Measurements from ENCODE around the gene SIX1. TPM values are rescaled to one million over a fixed set of nuclear protein-coding genes. Genes with fewer than 3 reads are reported as not detected.
A peak's percentile ranks its signal among the peaks of the same experiment; 100 is the strongest.

The SIX1 gene
- total RNA-seq, 4 donors from 2014 or later: 7.1 TPM; not detected in 3

DNA sequence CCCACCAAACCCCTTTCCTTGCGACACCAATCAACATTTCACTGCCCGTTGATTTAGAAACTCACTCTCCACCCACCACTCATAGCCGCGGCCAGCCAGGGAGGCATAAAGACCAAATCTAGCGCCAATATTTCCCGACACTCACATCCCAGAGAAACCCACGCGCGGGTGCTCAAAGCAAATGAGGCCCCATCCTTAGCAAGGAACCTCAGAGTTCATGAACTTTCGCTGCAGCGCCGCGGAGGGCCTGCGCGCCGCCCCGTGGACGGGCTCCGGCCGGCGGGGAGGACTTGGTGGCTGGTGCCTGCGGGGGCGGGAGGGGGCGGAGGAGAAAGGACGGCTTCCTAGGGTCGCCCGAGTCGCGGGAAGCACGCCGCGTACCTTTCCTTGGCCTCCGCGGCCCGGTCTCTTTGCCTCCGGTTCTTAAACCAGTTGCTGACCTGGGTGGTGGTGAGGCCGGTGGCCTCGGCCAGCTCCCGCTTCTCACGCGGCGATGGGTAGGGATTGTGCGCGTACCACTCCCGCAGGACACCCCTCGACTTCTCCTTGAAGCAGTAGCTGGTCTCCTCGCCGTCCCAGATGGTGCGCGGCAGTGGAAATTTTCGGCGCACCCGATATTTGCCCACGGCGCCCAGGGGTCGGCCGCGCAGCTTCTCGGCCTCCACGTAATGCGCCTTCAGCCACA lies 886 bp downstream of the SIX1 start:
- H3K27me3 ChIP-seq: peaks cover 34 to 94% of the 10 kb centered on the region in 2 donors
- no peaks in the 10 kb centered on the region for H3K9me3 ChIP-seq
- intact Hi-C loops (cut with DNase I; ENCODE audit: low total_unique reads): no loop called here
- no peak for DNase-seq
- no peak overlapping the region for H3K27ac ChIP-seq
- no peaks in the 10 kb centered on the region for H3K36me3 ChIP-seq
- no peak for TF ChIP-seq POLR2A (IDR thresholded peaks at IDR 0.05)
- TF ChIP-seq, protein P1, sequence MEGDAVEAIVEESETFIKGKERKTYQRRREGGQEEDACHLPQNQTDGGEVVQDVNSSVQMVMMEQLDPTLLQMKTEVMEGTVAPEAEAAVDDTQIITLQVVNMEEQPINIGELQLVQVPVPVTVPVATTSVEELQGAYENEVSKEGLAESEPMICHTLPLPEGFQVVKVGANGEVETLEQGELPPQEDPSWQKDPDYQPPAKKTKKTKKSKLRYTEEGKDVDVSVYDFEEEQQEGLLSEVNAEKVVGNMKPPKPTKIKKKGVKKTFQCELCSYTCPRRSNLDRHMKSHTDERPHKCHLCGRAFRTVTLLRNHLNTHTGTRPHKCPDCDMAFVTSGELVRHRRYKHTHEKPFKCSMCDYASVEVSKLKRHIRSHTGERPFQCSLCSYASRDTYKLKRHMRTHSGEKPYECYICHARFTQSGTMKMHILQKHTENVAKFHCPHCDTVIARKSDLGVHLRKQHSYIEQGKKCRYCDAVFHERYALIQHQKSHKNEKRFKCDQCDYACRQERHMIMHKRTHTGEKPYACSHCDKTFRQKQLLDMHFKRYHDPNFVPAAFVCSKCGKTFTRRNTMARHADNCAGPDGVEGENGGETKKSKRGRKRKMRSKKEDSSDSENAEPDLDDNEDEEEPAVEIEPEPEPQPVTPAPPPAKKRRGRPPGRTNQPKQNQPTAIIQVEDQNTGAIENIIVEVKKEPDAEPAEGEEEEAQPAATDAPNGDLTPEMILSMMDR (IDR thresholded peaks at IDR 0.05): no peak
- peaks cover 0 to 12% of the 10 kb centered on the region in 2 donors for H3K4me1 ChIP-seq
- H3K4me3 ChIP-seq: peak overlapping the region in 1 of 2 donors; percentile 40

DNA sequence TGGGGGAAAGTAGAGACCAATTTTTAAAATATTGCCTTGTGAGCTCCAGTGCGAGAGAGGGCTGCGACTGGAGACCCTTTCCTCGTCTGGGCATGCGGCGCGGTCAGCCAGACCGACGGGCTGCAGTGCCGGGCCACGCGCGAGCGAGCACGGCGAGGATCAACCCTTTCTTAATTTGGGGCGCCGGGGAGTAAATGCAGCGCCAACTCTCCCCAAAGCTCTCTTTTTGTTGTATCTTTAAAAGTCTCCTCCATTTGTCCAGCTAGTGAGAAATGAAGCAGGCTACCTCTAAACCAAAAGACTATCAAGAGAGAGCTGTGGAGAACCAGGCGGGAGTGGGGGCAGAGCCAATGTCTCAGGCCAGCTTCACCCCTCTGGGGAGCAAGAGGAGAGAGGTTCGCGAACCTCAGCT lies 1.4 kb downstream of the SIX1 start:
- no peaks in the 10 kb centered on the region for H3K36me3 ChIP-seq
- no peak for DNase-seq
- no peaks in the 10 kb centered on the region for H3K9me3 ChIP-seq
- no peak for TF ChIP-seq POLR2A (IDR thresholded peaks at IDR 0.05)
- peaks cover 30 to 94% of the 10 kb centered on the region in 2 donors for H3K27me3 ChIP-seq
- no peak overlapping the region for H3K27ac ChIP-seq
- H3K4me1 ChIP-seq: peaks cover 0 to 12% of the 10 kb centered on the region in 2 donors
- intact Hi-C loops (cut with DNase I; ENCODE audit: low total_unique reads): no loop called here
- no peak overlapping the region for H3K4me3 ChIP-seq

DNA sequence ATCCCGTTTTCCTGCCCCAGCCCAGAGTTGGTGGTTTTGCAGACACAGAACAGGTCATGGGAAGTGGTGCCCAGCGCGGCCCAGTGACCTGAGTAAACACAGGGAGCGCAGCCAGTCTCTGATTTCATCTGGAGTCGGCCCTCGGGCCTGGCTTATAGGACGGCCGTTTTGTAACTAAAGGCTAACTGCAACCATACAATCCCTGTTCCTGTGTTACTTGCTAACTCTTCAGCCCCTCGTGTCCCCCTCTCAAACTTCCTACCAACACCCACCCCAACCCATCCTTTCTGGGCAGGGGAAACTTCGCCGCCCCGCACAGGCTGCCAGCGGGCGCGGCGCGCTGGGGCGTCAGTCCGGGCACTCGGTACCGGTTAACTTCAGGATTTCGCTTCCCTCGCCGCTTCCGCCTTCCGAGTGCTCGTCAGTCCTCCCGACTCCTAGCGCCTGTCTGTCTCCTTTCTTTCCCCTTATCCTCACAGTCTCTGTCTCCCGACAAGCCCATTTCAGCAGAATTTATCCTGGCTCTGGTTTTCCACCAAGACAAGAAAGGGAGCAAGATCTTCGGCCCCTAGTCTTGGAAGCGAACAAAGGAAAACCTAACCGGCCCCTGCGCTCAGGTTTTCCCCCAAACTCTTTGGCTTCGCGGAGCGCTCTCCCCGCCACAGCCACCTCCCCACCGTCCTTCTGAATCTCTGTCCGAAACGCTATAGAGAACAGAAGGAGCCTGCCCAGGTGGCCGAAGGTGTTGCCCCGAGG lies 2.0 kb downstream of the SIX1 start:
- Histone ChIP-seq H3K27ac (no peak overlapping the region), H3K9me3 (no peaks in the 10 kb centered on the region), H3K36me3 (no peaks in the 10 kb centered on the region), H3K4me3 (no peak overlapping the region), H3K4me1 (peaks cover 0 to 12% of the 10 kb centered on the region in 2 donors), H3K27me3 (peaks cover 35 to 94% of the 10 kb centered on the region in 2 donors)
- TF ChIP-seq, protein P1 (IDR thresholded peaks at IDR 0.05): no peak
- no peak for TF ChIP-seq POLR2A (IDR thresholded peaks at IDR 0.05)
- intact Hi-C loops (cut with DNase I; ENCODE audit: low total_unique reads): no loop called here
- DNase-seq: no peak

DNA sequence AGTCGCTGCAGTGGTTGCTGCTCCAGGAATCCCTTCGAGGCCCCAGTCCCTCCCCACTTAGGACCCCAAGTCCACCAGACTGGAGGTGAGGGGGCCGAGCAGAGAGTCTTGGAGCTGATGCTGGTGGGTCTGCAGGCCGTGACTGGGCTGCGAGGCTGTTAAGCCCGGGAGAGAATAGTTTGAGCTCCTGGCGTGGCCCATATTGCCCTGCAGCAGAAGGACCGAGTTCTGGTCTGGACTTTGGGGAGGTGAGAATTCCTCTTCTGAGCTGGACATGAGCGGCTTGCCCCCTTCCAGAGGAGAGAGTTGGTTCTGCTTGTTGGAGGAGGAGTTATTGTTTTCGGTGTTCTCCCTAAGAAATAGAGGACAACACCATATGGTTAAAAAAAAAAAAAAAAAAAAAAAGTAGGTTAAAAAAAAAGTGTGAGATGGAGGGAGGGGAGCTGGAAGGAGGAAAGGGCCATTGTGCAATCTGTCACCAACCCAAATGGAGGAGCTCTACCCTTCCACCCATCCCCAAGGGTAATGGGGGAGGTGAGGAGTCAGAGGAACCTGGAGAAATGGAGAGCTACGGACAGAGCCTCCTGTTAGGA lies 3.0 kb downstream of the SIX1 start:
- Histone ChIP-seq H3K4me3 (no peak overlapping the region), H3K9me3 (no peaks in the 10 kb centered on the region), H3K27ac (no peak overlapping the region), H3K36me3 (no peaks in the 10 kb centered on the region), H3K27me3 (peaks cover 44 to 94% of the 10 kb centered on the region in 2 donors), H3K4me1 (peaks cover 0 to 12% of the 10 kb centered on the region in 2 donors)
- intact Hi-C loops (cut with DNase I; ENCODE audit: low total_unique reads): no loop called here
- DNase-seq: no peak
- no peak for TF ChIP-seq POLR2A (IDR thresholded peaks at IDR 0.05)
- TF ChIP-seq, protein P1 (IDR thresholded peaks at IDR 0.05): no peak

DNA sequence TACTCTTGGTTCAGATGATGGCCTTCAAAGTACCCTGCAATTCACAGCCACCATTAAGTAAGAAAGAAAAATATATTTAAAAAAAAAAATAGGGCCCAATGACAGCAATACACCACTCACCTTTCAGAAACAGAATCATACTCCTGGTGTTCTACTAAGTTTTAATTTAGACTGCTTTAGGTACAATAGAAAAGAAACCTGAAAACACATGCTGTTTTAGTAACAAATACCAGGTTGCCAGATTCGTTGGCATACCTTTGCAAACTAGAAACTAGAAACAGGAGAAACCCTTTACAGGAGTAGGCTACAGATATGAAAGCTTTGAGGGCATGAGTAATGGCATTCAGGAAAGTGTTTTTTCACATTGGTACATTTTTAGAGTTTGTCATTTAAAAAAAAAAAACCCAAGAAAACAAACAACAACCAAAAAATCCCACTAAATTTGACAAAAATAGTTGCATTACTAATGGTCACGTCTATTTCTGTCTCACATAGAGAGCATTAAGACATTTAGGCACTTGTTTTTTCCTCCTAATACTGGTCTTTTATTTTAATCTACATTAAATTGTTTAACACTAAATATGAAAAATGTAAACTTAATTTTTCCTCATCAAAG lies 4.0 kb downstream of the SIX1 start:
- Histone ChIP-seq H3K9me3 (no peaks in the 10 kb centered on the region), H3K36me3 (no peaks in the 10 kb centered on the region), H3K4me1 (peaks cover 0 to 12% of the 10 kb centered on the region in 2 donors), H3K27me3 (peaks cover 47 to 94% of the 10 kb centered on the region in 2 donors), H3K4me3 (no peak overlapping the region), H3K27ac (no peak overlapping the region)
- TF ChIP-seq, protein P1 (IDR thresholded peaks at IDR 0.05): no peak
- TF ChIP-seq POLR2A (IDR thresholded peaks at IDR 0.05): no peak
- intact Hi-C loops (cut with DNase I; ENCODE audit: low total_unique reads): no loop called here
- DNase-seq: no peak
